Coronary artery (tissue), 2 donors: ENCODE measurements around the gene IFITM1.

Experiments used
- DNase-seq: peaks from one replicate; pipeline ENCODE4 v3.0.0-alpha.2; 2017; ENCODE audit warnings: low spot score
- H3K27ac ChIP-seq, 2 donors: fragments of 200-600 bp; sonication (generic); one replicate each; pipeline ENCODE4 v1.5.1; 2016 to 2019
- H3K4me3 ChIP-seq: fragments of 200-600 bp; sonication (generic); 2 replicates; pipeline ENCODE4 v1.5.1; 2016; ENCODE audit warnings: mild to moderate bottlenecking, moderate library complexity
- TF ChIP-seq, protein P1 (sequence below): fragments of 200-600 bp; sonication (generic); IDR thresholded peaks from one replicate; pipeline ENCODE4 v1.5.1; 2019; ENCODE audit warnings: antibody characterized with exemption

IFITM1 gene

DNA sequence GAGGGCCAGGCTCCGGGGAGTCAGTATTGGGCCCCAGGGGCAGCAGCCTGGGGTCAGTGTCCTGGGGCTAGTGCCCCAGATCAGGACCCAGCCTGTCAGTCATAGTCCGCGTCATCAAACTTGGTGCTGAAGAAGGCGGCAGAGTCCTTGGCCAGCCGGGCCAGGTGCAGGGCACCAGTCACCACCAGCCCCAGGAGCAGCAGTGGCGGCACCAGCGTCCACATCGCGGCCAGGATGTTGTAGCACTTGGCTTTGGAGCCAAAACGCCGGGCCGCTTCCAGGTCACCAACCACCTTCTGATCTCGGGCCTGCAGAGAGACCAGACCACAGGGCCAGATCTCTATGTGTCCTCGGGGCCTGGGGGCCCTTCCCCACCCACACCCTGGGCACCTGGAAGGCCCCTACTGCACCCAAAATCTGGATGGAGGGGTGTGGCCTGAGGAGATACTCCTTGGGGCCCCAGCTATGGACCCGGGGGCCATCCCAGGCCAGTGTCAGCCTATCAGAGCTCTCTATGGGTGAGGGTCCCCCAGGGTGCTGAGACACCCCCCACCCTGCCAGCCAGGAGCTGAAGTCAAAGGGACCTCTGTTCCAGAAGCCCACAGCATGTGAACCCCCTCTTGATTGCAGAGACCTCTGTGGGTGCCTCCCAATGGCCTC lies 15.3 kb upstream of the IFITM1 start:
- DNase-seq, result no peak
- Histone ChIP-seq H3K27ac (no peak overlapping the region), H3K4me3 (no peak overlapping the region)
- TF ChIP-seq, protein P1, sequence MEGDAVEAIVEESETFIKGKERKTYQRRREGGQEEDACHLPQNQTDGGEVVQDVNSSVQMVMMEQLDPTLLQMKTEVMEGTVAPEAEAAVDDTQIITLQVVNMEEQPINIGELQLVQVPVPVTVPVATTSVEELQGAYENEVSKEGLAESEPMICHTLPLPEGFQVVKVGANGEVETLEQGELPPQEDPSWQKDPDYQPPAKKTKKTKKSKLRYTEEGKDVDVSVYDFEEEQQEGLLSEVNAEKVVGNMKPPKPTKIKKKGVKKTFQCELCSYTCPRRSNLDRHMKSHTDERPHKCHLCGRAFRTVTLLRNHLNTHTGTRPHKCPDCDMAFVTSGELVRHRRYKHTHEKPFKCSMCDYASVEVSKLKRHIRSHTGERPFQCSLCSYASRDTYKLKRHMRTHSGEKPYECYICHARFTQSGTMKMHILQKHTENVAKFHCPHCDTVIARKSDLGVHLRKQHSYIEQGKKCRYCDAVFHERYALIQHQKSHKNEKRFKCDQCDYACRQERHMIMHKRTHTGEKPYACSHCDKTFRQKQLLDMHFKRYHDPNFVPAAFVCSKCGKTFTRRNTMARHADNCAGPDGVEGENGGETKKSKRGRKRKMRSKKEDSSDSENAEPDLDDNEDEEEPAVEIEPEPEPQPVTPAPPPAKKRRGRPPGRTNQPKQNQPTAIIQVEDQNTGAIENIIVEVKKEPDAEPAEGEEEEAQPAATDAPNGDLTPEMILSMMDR, result no peak

DNA sequence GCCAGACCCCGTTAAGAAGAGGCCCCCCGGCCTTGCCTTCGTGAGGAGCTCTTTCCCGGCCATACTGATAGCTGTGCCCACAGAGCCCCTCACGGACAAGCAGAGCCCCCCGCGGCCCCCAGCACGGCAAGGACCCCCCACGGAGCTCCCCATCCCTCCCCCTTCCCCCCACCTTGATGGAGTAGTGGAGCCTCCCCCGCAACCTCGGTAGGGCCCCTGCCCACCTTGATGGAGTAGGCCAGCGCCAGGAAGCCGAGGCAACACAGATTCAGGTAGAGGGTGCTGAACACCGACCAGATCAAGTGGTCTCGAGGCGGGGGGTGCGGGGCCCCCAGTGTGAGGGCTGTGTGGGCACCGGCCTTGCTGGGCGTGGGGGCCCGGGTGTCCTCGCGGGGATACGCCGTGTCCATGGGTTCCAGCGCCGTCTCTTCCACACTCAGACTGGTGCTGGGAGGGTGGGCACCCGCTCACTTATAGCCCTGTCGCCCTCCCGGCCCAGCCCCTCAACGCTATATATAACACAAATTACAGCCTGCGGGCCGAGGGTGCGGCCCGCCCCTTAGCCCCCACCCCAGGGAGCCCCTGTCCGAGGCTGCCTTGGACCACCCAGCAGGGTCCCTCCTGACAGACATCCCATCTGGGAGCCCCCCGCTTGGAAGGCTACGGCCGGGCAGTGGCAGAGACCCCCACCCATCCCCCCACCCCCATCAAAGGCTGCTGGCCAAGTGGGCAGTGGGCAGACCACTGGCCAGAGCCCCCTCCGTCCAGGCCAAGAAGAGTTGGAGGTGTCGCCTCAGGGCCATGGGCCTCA lies 14.6 kb upstream of the IFITM1 start, which contains the start of gene IFITM5:
Gene IFITM5 (minus strand): TSS at position 446 of the 811 bp plus-strand sequence. CDS start 36 bp downstream, at position 410.
- DNase-seq, result no peak

DNA sequence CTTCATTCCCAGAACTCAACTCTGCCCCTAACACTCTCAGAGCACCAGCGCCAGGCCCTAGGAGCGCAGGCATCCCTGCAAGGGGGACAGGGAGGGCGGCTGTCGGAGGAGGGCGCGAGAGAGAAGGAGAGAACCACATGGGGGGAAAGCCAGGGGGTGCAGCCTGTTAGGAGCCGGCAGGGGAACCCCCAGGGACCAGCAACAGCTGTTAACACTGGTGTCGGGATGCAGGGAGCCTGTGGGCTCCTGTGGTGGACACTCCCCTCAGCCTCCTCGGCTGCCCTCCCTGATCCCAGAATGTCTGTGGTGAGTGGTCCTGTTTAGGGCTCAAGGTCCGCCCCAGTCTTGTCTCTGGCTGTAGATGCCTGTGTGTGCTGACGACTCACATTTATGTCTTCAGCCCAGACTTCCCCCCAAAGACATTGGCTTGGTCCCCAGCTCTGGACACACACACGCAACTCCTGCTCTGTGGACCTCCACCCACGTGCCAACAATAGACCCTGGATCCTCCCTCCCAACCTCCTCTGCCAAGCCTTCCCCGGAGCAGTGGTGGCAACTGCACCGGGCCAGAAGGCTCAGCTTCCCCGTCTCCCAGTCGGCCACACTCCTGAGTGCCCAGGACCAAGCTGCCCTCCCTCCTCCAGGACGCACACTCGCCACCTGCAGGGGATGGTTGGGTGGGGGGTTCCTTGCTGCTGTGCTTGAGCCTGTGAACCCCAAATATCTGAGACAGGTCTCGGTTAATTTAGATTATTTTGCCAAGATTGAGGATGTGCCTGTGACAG lies 13.7 kb upstream of the IFITM1 start:
- no peak for DNase-seq
- Histone ChIP-seq H3K27ac (no peak overlapping the region), H3K4me3 (no peak overlapping the region)
- TF ChIP-seq, protein P1, result no peak

More for the DNA sequence above, 14.6 kb upstream of the IFITM1 start, which contains the start of gene IFITM5:
- TF ChIP-seq, protein P1, result no peak
- Histone ChIP-seq H3K4me3 (no peak within 1 kb of the TSS), H3K27ac (no peak within 1 kb of the TSS)

DNA sequence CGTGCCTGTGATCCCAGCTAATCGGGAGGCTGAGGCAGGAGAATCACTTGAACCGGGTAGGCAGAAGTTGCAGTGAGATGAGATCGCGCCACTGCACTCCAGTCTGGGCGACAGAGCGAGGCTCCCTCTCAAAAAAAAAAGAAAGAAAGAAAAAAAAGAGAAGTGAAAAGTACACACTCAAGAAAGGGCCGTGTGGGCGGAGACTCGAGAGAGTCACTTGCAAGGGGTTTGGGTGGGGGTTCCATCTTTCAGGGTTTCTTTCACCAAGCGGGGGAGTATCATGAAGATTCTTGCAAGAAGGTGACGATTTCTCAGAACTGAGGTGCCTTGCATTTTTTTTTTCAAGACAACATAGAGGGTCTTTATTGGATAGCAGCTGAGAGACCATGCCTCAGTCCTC lies 10.5 kb upstream of the IFITM1 start:
- DNase-seq, result no peak
- no peak overlapping the region for H3K27ac ChIP-seq
- no peak overlapping the region for H3K4me3 ChIP-seq
- TF ChIP-seq, protein P1, result no peak

DNA sequence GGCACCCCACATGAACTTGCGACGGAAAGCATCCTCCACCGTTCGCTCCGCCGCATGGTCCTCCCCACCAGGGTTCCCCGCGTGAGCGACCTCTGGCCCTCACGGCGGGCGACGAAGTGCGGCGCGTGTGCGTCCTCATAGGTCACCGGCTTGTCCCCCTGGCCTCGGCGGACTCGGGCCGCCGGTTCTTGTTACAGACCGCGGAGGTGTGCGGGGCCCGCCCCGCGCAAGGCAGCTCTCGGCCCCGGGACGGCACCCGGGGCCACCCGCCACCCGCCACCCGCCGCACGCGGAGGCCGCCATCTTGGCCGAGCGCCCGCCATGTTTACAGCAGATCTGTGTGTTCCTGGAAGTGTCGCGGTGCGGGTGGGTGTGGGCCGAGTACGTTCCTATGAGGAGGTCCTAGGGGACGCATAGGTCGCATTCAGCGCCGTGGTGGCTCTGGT lies 9.8 kb upstream of the IFITM1 start:
- TF ChIP-seq, protein P1, result no peak
- H3K4me3 ChIP-seq, result no peak overlapping the region
- H3K27ac ChIP-seq, result no peak overlapping the region
- DNase-seq, result no peak

DNA sequence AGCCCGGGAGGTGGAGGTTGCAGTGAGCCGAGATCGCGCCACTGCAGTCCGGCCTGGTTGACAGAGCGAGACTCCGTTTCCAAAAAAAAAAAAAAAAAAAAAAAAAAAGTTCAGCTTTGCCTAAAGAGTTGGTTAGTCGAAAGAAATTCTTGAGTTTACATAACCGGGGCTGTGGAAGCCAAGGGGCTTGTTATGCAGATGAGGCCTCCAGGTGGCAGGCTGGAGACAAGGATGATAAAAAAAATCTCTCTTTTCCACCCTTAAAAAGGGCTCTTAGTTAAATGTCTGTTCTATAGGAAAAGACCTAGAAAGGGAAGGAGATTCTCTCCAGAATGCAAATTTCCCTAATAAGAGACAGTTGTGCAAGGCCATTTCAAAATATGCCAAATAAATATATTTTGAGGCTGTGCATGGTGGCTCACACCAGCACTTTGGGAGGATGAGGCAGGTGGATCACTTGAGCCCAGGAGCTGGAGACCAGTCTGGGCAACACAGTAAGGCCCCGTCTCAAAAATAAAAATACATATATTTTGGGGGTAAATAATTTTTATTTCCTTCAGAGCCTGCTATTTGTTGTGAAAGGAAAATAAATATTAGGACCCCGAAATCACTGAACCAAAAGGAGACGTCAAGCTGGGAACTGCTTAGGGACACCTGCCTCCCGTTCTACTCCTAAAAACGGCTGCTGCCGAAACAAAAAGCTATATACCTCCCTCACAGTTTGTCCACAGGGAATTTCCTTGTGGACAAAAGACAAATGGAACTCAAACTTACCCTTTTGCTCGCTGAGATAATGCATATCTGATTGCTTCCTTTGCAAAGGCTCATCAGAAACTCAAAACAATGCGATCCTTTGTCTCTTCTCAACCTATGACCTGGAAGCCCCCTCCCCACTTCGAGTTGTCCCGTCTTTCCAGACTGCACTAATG lies 8.7 kb upstream of the IFITM1 start:
- Histone ChIP-seq H3K4me3 (no peak overlapping the region), H3K27ac (peak overlapping the region in 1 of 2 donors; percentile 33)

More for the DNA sequence above, 8.7 kb upstream of the IFITM1 start:
- DNase-seq, result no peak
- TF ChIP-seq, protein P1, result peak; percentile 30
